22Rv1 (cell line): ENCODE results near the gene GIPR.

Experiments used
- ZFX ChIP-seq: fragments of 450-650 bp; IDR thresholded peaks from 2 replicates; pipeline ENCODE4 v1.6.1; 2017; ENCODE audit warnings: antibody characterized with exemption, borderline replicate concordance
- TF ChIP-seq, protein P1 (sequence below): fragments of 450-650 bp; IDR thresholded peaks from 2 replicates; pipeline ENCODE4 v1.5.1; 2017; ENCODE audit warnings: mild to moderate bottlenecking

DNA sequence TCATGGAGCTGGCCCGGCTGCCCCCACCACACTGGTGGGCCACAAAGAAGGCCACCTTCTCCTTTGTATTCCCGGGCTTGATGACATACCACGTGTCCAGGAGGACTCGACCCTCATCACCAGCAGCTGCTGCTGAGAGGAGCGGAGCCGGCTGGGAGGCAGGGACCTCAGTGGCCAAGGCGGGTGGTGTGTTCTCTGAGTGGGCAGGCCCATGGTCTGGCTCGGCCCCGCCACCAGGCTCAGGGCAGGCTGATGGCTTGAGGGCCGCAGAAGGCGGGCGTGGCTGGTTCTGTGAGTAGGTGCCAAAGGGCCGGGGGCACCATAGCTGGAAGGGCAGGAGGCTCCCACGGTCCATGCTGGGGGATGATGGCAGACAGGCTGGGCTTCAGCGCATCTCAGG is 45.1 kb downstream of the GIPR start:
- TF ChIP-seq, protein P1, sequence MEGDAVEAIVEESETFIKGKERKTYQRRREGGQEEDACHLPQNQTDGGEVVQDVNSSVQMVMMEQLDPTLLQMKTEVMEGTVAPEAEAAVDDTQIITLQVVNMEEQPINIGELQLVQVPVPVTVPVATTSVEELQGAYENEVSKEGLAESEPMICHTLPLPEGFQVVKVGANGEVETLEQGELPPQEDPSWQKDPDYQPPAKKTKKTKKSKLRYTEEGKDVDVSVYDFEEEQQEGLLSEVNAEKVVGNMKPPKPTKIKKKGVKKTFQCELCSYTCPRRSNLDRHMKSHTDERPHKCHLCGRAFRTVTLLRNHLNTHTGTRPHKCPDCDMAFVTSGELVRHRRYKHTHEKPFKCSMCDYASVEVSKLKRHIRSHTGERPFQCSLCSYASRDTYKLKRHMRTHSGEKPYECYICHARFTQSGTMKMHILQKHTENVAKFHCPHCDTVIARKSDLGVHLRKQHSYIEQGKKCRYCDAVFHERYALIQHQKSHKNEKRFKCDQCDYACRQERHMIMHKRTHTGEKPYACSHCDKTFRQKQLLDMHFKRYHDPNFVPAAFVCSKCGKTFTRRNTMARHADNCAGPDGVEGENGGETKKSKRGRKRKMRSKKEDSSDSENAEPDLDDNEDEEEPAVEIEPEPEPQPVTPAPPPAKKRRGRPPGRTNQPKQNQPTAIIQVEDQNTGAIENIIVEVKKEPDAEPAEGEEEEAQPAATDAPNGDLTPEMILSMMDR, result no peak
- no peak for TF ChIP-seq ZFX
